Activated CD4-positive, alpha-beta T cell treated with anti-CD3 and anti-CD28 coated beads, Interleukin-10, Interleukin-2, amounts not matched to agents 100 ng/mL and 50 ng/mL, durations not matched to agents 16 hours and 8 hours (primary cell): Measurements from ENCODE around the gene OGG1.

Source experiments
- DNase-seq: peaks from one replicate; pipeline ENCODE4 v3.0.0-alpha.2; 2020

Gene OGG1

DNA sequence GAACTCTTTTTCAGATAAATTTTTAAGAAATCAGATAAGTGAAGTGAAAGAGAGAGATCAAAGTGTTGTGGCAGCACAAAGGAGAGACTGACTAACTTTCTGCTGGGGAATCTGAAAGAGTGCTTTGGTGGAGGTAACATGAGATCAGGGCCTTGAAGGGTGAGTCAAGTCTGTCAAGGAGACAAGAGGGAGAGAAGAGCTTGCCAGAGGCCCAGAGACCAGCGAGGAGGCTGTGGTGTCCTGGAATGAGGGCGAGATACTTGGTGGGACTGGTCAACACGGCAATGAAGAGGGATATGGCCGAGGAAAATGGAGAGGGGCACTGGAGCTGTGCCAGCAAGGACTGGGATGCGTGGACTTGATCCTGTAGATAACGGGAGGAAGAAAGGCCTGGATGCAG lies 38.0 kb downstream of the OGG1 start:
- no peak for DNase-seq

DNA sequence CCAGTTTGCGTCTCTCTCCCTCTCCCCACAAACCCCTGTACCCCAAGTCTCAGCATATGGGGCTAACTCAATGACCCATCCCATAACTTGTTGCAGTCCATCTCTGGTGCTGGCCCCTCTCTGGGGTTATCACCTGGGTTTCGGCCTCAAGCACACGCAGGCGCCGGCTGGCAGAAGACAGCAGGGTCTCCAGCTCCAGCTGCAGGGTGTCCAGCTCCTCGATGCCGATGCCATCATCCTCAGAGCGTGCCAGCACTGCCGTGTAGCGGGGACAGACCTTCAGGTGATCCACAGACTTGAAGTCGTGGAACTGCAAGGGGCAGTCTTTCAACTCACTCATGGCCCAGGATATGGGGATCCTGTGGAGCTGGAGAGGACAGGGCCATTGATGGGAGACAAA lies 41.4 kb downstream of the OGG1 start:
- no peak for DNase-seq

DNA sequence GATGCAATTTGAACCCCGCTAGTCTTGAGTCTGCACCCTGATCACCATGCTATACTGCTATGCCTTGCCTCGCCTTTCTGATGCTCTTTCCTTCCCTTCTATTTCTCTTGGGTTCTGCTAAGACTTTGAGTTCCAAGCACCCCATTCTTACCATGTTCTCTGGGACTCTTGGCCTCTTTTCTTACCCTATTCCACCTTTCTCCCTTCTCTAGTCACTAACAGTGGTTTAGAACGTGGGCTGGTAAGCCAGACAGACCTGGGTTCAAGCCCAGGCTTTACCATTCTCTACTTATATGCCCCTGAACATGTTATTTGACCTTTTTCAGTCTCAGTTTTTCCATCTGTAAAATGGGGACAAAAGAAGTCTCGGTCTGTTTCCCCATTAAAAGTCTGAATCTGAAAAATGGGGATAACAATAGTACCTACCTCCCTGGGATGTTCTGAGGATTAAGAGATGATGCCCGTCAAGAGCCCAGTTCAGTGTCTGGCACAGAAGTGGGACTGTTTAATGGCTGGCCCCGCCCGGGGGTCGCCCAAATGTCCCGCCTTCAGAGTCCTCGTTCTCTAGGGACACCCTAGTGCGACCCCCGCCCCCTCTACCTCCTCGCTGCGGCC lies 42.1 kb downstream of the OGG1 start:
- DNase-seq, result no peak

DNA sequence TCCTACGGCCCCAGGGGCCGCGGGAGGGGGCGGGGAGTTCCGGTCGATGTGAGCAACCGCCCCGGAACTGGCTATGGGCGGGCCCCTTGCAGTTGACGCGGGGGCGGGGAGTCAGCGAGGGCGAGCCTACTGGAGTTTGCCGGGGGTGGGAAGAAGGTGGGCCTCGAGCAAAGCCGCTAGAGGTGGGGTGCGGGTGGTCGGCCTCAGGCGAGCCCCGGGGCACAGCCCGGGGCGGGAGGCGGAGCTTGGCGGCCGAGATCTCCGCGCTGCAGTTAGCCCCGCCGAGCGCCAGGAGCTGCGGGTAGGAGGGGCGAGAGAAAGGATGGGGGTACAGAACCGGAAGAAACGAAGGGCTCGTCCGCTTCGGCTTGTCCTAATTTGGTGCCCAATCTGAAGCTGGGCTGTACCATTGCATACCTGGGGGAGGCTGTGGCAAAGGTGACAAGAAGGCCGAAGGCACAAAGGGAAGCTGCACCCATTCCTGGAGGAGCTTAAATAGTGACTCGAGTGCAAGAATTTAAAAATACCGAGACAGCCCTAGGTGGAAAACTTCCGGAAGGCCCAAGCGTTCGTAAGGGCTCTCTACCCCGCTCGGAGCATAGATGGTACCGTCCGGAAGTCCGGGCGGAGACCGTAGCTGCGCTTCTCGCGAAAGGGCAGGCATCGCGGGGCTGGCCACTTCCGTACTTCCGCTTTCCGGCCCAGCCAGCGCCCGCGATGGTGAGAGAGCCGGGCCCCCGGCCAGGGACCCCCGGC lies 42.8 kb downstream of the OGG1 start, which contains the start of the genes ARPC4 and TADA3:
Gene ARPC4, plus strand, starts transcription at position 678 of the 756 bp plus-strand sequence. Its CDS starts 40 bp downstream, at position 718.
Gene TADA3, minus strand, starts transcription at position 69 of the 756 bp plus-strand sequence. CDS start 1,007 bp downstream, outside the sequence.
- DNase-seq, result peak; percentile 94

DNA sequence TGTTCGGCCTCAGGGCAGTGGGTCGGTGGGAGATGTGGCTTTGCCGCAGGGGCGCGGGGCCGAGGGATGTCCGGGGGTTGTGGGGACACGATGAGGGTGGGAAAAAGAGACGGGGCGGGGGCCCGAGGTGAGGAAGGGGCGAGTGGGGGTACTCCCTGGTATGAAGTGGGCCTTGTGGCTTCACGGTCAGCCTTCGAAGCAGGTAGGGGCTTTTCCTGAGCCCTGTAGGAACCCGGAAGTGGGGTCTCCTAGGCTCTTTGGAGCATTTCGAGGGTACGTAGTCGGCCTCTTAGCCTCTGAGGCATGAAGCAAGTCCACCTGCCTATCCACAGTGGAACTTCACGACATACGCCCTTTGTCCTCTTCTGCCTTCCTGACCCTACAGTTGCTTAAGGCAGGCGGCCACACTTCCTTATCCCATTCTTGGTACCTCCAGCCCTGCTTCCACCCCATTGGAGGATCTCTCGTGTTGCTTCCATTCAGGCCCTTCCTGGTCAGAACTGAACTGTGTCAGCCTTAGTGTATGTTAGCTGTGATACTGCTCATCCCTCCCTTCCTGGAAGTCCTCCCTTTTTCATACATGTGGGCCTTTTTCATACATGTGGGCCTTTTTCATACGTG lies 43.5 kb downstream of the OGG1 start:
- peak; percentile 59 for DNase-seq

DNA sequence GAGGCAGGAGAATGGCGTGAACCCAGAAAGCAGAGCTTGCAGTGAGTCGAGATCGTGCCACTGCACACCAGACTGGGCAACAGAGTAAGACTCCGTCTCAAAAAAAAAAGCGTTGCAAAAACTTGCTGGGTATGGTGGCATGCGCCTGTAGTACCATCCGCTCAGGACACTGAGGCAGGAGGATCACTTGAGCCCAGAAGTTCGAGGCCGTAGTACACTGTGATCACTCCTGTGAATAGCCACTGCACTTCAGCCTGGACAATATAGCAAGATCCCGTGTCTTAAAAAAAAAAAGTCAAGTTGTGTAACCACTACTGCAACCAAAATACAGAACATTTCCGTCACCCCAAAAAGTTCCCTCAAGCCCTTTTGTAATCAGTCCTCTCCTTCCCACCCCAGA lies 44.6 kb downstream of the OGG1 start:
- no peak for DNase-seq

DNA sequence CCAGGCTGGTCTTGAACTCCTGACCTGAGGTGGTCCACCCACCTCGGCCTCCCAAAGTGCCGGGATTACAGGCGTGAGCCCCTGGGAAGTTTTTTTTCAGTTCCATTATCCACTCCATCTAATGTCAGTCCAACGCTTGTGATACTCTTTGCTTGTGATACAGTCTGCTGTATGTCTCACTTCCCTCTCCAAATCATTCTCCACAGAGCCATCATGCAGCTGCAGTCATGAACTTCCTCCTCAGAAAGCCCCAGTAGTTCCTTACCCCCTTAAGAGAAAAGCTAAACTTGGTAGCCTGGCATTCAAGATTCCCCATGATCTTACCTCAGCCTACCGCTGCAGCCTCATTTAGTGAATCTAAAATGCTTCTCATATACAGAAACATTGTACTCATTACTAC lies 45.5 kb downstream of the OGG1 start:
- no peak for DNase-seq

DNA sequence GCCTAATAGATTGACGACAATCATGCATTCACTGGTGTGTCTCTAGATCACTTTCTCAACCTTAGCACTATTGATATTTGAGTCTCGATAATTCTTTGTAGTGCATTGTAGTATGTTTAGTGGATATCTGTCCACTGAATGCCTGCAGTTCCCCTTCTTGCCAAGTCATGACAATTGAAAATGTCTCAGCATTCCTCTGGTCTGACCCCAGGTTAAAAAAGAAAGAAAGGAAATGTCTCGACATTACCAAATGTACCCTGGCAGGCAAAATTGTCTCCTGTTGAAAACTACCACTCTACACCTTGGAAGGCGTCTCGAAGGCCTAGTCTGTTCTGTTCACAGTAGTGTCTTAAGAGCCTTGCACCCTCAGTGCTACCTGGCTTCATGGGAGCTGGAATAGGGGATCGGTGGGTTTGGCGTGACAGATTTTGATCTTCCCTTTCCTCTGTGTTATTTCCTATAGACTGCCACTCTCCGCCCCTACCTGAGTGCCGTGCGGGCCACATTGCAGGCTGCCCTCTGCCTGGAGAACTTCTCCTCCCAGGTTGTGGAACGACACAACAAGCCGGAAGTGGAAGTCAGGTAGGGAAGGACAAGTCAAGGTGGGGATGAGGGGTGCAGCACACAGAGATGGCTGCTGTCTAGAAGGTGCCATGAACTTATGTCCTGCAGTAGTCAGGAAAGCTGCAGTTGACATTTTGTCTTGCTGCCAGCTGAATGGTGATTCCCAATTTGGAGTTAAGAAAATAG lies 47.6 kb downstream of the OGG1 start:
- no peak for DNase-seq

DNA sequence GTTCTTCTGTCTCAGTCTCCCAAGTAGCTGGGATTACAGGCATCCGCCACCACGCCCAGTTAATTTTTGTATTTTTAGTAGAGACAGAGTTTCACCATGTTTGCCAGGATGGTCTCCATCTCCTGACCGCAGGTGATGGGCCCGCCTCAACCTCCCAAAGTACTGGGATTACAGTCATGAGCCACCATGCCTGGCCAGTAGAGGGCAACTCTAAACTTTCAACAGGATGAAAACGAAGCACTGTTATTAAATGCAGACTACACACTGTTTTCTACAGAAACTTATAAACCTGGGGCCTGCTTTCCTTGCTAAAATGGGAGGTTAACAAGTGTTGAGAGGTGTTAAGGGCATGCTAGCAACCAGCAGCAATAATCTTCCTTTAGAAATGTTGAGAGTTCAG lies 50.8 kb downstream of the OGG1 start:
- DNase-seq, result no peak

DNA sequence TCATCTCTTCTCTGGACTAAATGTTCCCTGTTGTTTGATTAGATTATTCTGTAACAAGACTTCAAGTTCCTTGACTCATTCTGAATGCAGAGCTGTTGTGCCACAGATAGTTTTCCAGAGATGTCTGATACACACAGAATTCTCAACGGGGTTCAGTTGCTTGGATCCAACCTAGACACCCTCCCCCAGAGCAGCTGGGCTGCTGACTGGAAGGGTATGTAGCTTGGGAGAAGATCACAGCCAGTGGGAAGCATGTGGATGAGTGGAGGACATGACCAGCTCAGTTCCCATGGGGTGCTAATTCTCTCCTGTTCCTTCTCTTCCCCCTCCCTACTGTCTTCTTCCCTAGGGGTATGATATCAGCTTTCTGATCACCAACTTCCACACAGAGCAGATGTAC lies 53.7 kb downstream of the OGG1 start:
- no peak for DNase-seq

DNA sequence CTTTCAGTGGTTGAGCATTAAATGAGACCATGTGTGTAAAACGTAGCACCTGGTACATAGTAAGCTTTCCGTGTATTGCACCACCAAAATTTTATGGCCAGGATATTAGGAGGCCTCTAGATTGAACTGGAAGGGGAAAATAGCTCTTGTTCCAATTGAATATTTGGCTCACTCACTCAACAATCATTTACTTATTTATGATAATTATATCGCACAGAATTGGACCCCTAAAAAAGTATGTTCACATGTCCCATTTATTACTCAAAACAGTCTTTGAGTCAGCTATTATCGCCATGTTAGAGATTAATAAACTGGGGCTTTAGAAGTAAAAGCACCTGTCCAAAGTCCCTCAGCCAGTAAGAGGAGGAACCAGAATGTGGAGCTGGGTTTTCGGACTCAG lies 55.2 kb downstream of the OGG1 start:
- DNase-seq, result no peak

DNA sequence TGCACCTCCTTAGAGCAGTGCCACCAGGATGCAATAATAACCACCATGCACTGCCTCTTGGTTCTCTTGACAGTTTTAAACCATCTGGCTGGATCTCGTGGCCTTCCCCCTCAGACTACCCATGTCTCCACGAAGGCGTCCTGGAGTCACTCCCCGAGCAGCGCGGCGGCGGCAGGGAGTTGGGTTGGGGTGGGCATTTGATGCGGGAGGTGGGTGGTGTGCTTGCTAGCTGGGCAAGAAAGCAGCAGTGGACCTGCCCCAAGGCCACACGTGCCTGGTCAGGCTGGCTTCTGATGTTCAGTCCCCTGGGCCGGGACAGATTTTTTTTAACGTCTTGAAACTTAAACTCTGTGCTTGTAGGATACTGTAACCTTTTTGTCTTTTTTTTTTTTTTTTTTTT lies 56.4 kb downstream of the OGG1 start:
- no peak for DNase-seq
